SH-SY5Y (cell line): ENCODE data around the gene BIRC2.

Experiments
- GATA2 ChIP-seq: IDR thresholded peaks from 2 replicates; pipeline ENCODE4 v1.6.1; 2011; ENCODE audit warnings: mild to moderate bottlenecking, low read depth, low read length
- GATA3 ChIP-seq: IDR thresholded peaks from 2 replicates; pipeline ENCODE4 v1.6.1; 2011; ENCODE audit warnings: low read depth, mild to moderate bottlenecking, low read length, moderate library complexity

- no peak for TF ChIP-seq GATA2
- no peak for TF ChIP-seq GATA3
Measured at GRCh38 chr11:102325088-102325487, 21.9 kb upstream of the BIRC2 start.
